ENCODE data around the gene REXO2. TPM values are rescaled to one million over a fixed set of nuclear protein-coding genes. Genes with fewer than 3 reads are reported as not detected.

The REXO2 gene
- total and polyA plus RNA-seq, 12 donors = 85.4 to 204 (median 167) TPM

DNA sequence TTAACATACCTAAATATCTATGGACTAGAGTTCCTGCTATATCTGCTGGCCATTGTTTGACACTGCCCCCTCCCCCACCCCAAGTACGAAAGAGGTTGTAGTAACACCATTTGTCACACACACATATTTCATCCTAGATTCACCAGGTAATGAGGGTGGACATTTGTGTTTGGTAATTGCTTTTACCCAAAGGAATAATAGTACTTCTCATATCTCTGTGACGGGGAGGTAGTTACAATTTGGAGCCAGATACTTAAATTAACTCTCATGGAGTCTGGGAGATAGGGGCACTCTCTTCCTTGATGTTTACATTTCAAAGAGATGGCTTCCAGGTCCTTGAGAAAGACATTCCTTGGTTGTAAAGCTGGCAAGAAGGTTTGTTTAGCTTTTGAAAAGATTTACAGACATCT is 38.7 kb downstream of the REXO2 start:
- Histone ChIP-seq H3K36me3 (no peaks in the 10 kb centered on the region), H3K27ac (no peak overlapping the region), H3K4me1 (peaks cover 0 to 8% (median 0%) of the 10 kb centered on the region in 9 donors), H3K27me3 (no peaks in the 10 kb centered on the region), H3K9me3 (no peaks in the 10 kb centered on the region), H3K4me3 (no peak overlapping the region)
- TF ChIP-seq, protein P1, sequence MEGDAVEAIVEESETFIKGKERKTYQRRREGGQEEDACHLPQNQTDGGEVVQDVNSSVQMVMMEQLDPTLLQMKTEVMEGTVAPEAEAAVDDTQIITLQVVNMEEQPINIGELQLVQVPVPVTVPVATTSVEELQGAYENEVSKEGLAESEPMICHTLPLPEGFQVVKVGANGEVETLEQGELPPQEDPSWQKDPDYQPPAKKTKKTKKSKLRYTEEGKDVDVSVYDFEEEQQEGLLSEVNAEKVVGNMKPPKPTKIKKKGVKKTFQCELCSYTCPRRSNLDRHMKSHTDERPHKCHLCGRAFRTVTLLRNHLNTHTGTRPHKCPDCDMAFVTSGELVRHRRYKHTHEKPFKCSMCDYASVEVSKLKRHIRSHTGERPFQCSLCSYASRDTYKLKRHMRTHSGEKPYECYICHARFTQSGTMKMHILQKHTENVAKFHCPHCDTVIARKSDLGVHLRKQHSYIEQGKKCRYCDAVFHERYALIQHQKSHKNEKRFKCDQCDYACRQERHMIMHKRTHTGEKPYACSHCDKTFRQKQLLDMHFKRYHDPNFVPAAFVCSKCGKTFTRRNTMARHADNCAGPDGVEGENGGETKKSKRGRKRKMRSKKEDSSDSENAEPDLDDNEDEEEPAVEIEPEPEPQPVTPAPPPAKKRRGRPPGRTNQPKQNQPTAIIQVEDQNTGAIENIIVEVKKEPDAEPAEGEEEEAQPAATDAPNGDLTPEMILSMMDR (IDR thresholded peaks at IDR 0.05) = no peak
- WGBS, 2 donors = 24 to 35% methylated on average over 2 of the region's 2 CpGs
- intact Hi-C loops (cut with DNase I) = loop anchor here in 1 of 10 donors (10.0 kb wide), 1 partner anchor 133 kb away; no protein-coding TSS in a partner anchor
- no peak for DNase-seq
- no peak for ATAC-seq

DNA sequence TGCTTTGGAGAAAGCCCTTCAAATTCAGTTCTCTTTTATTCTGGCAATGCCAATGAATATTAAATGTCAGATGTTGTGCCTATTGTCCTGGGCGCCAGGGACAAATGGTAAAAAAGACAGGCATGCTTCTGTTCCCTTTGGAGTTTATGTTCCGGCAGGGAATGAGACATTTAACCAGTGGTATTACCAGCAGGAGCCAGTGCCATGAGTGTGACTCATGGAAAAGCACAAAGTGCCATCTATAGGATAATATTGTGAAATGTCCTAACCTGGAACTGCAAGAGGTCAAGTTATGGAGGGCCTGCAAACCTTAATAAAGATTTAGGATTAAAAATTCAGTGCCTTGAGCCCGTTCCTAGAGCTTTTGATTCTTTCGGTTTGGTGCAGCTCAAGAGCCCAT is 39.5 kb downstream of the REXO2 start:
- Histone ChIP-seq H3K27me3 (no peaks in the 10 kb centered on the region), H3K27ac (no peak overlapping the region), H3K4me1 (peaks cover 0 to 8% (median 0%) of the 10 kb centered on the region in 9 donors), H3K4me3 (no peak overlapping the region), H3K36me3 (no peaks in the 10 kb centered on the region), H3K9me3 (no peaks in the 10 kb centered on the region)
- TF ChIP-seq, protein P1 (IDR thresholded peaks at IDR 0.05) = peak in 2 of 9 donors; percentile 15 to 24
- no peak for DNase-seq
- peak in 1 of 8 donors; percentile 31 for ATAC-seq
- 74 to 75% methylated on average over 4 of the region's 4 CpGs for WGBS, 2 donors
- intact Hi-C loops (cut with DNase I) = loop anchor here in 1 of 10 donors (10.0 kb wide), 1 partner anchor 134 kb away; no protein-coding TSS in a partner anchor

DNA sequence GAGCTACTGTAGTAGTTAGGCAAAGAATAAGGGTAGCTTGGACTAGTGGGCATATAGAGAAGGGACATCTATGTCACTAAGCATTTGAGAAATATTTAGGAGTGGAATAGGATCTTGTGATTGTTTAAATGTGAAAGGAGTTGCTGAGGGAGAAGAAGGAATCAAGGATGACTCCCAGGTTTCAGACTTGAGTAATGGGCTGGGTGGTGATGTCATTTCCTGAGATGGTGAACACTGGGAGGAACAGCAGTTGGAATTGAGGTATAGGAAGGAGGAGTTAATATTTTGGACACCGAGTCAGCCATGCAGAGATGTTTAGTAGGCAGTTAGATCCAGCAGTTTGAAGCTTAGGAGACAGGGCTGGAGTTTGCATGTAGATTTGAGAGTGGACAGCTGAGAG is 40.1 kb downstream of the REXO2 start:
- DNase-seq (no peak), ATAC-seq (no peak)
- WGBS, 2 donors = 91 to 94% methylated on average over 1 of the region's 1 CpG
- Histone ChIP-seq H3K9me3 (no peaks in the 10 kb centered on the region), H3K4me1 (peaks cover 0 to 8% (median 0%) of the 10 kb centered on the region in 9 donors), H3K27me3 (no peaks in the 10 kb centered on the region), H3K4me3 (no peak overlapping the region), H3K36me3 (no peaks in the 10 kb centered on the region), H3K27ac (no peak overlapping the region)
- TF ChIP-seq, protein P1 (IDR thresholded peaks at IDR 0.05) = no peak
- intact Hi-C loops (cut with DNase I) = loop anchor here in 1 of 10 donors (10.0 kb wide), 1 partner anchor 135 kb away; no protein-coding TSS in a partner anchor

DNA sequence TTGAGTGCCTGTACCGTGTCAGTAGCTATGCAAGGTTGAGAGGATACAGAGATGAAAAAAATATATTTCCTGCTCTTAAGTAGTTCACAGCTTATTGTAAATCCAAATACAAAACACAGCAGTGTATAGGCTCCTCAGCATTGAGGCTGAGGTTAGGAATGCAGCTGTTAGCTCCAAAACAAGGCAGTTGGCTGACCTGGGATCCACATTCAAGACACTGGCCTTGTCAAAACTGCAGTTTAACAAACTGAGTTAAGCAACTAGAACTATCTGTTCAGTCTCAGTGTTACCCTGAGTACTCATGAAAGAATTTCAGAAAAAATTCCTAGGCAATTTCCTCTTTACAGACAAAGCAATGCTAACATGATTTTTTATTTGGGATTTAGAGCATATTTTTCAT is 42.8 kb downstream of the REXO2 start:
- TF ChIP-seq, protein P1 (IDR thresholded peaks at IDR 0.05) = no peak
- Histone ChIP-seq H3K4me3 (no peak overlapping the region), H3K4me1 (peaks cover 0 to 8% (median 0%) of the 10 kb centered on the region in 9 donors), H3K36me3 (no peaks in the 10 kb centered on the region), H3K9me3 (no peaks in the 10 kb centered on the region), H3K27ac (no peak overlapping the region), H3K27me3 (no peaks in the 10 kb centered on the region)
- intact Hi-C loops (cut with DNase I) = no loop called here
- 62 to 71% methylated on average over 1 of the region's 1 CpG for WGBS, 2 donors
- DNase-seq = no peak
- ATAC-seq = no peak
